Measurements from ENCODE around the gene MAGEB17. TPM values are rescaled to one million over a fixed set of nuclear protein-coding genes. Genes with fewer than 3 reads are reported as not detected.
"Not testable (repeated sequence)": the region's sequence is repeated elsewhere in the genome, so short reads cannot be mapped to it uniquely, and the experiment has no call there.

The MAGEB17 gene
- total RNA-seq, 2 donors from 2014 or later = 0.52 to 7.3 TPM

GRCh38 chrX:16141422-16142245 is 25.6 kb upstream of the MAGEB17 start:
- TF ChIP-seq CTCF (IDR thresholded peaks at IDR 0.05) (no peak), POLR2A (IDR thresholded peaks at IDR 0.05) (no peak)
- Histone ChIP-seq H3K36me3 (replicated peaks in 1 of 2; ENCODE audit: insufficient read depth in 1 of 2, low read depth in 2 of 2) (no peaks in the 10 kb centered on the region), H3K27me3 (no peaks in the 10 kb centered on the region), H3K4me3 (no peak overlapping the region), H3K9me3 (no peaks in the 10 kb centered on the region), H3K4me1 (peaks cover 15% of the 10 kb centered on the region), H3K27ac (no peak overlapping the region)
- WGBS, 2 donors = 76 to 80% methylated on average over 3 to 4 of the region's 4 CpGs
- DNase-seq = no peak
- intact Hi-C loops (cut with DNase I) = no loop called here
- ATAC-seq = no peak

GRCh38 chrX:16142246-16142558 is 25.1 kb upstream of the MAGEB17 start:
- no peaks in the 10 kb centered on the region for H3K9me3 ChIP-seq
- intact Hi-C loops (cut with DNase I) = no loop called here
- TF ChIP-seq CTCF (IDR thresholded peaks at IDR 0.05) (no peak), POLR2A (IDR thresholded peaks at IDR 0.05) (no peak)
- ATAC-seq = no peak
- peaks cover 15% of the 10 kb centered on the region for H3K4me1 ChIP-seq
- no peak overlapping the region for H3K27ac ChIP-seq
- no peaks in the 10 kb centered on the region for H3K36me3 ChIP-seq (replicated peaks in 1 of 2; ENCODE audit: insufficient read depth in 1 of 2, low read depth in 2 of 2)
- H3K27me3 ChIP-seq = no peaks in the 10 kb centered on the region
- no peak overlapping the region for H3K4me3 ChIP-seq
- no peak for DNase-seq

GRCh38 chrX:16143968-16144367 is 23.3 kb upstream of the MAGEB17 start:
- no peaks in the 10 kb centered on the region for H3K36me3 ChIP-seq (replicated peaks in 1 of 2; ENCODE audit: insufficient read depth in 1 of 2, low read depth in 2 of 2)
- intact Hi-C loops (cut with DNase I) = no loop called here
- no peaks in the 10 kb centered on the region for H3K27me3 ChIP-seq
- H3K27ac ChIP-seq = peak overlapping the region in 1 of 4 donors; percentile 47
- DNase-seq = no peak
- H3K4me1 ChIP-seq = peaks cover 15% of the 10 kb centered on the region
- H3K4me3 ChIP-seq = no peak overlapping the region
- no peak for TF ChIP-seq POLR2A (IDR thresholded peaks at IDR 0.05)
- no peak for TF ChIP-seq CTCF (IDR thresholded peaks at IDR 0.05)
- ATAC-seq = no peak
- no peaks in the 10 kb centered on the region for H3K9me3 ChIP-seq

GRCh38 chrX:16144420-16144819 is 22.9 kb upstream of the MAGEB17 start:
- H3K4me3 ChIP-seq = no peak overlapping the region
- H3K36me3 ChIP-seq (replicated peaks in 1 of 2; ENCODE audit: insufficient read depth in 1 of 2, low read depth in 2 of 2) = no peaks in the 10 kb centered on the region
- DNase-seq (peak in 2 of 4 donors; percentile 14 to 22), ATAC-seq (peak; percentile 40)
- TF ChIP-seq CTCF (IDR thresholded peaks at IDR 0.05) (no peak), POLR2A (IDR thresholded peaks at IDR 0.05) (no peak)
- H3K4me1 ChIP-seq = peaks cover 15% of the 10 kb centered on the region
- intact Hi-C loops (cut with DNase I) = no loop called here
- H3K27ac ChIP-seq = peak overlapping the region in 2 of 4 donors; percentile 6 to 47
- H3K9me3 ChIP-seq = no peaks in the 10 kb centered on the region
- no peaks in the 10 kb centered on the region for H3K27me3 ChIP-seq
- 7 to 14% methylated on average over 2 of the region's 2 CpGs for WGBS, 2 donors

- peak overlapping the region in 2 of 4 donors; percentile 6 to 47 for H3K27ac ChIP-seq
Observed at GRCh38 chrX:16145093-16145492, 22.2 kb upstream of the MAGEB17 start.

More at GRCh38 chrX:16145093-16145492, 22.2 kb upstream of the MAGEB17 start:
- H3K4me1 ChIP-seq = peaks cover 15% of the 10 kb centered on the region
- ATAC-seq; DNase-seq; H3K9me3 ChIP-seq; intact Hi-C loops (cut with DNase I); H3K36me3 ChIP-seq (replicated peaks in 1 of 2; ENCODE audit: insufficient read depth in 1 of 2, low read depth in 2 of 2); H3K27me3 ChIP-seq; H3K4me3 ChIP-seq: not testable (repeated sequence)
- 32 to 63% methylated on average over 1 of the region's 1 CpG for WGBS, 2 donors
